T-cell (primary cell): ENCODE measurements around the gene EFTUD2. TPM values are rescaled to one million over a fixed set of nuclear protein-coding genes. Genes with fewer than 3 reads are reported as not detected.

Source experiments
- ATAC-seq, 4 experiments: fragments of 200-7000 bp in 3 of 4; fragments of 150-1000 bp in 1 of 4; cut with Tn5 transposase; replicated peaks in 1 of 4; 1 replicate in 3 of 4; 2 replicates in 1 of 4; pipeline ENCODE4 v1.10.0; 2021; ENCODE audit warnings: moderate library complexity in 3 of 4, mild to moderate bottlenecking in 2 of 4, moderate number of reproducible peaks in 1 of 4
- CTCF ChIA-PET, 2 donors: fragments of 300-600 bp; sonication (Branson Sonifier 250); formaldehyde crosslinking; loops; one replicate each; lab custom pipeline; 2022; ENCODE audit warnings: antibody characterized with exemption in 2 of 2; lab: Charles Lee
- POLR2A ChIA-PET, 2 donors: fragments of 300-600 bp; sonication (Branson Sonifier 250); formaldehyde crosslinking; loops; one replicate each; lab custom pipeline; 2022; ENCODE audit warnings: antibody characterized with exemption in 2 of 2; lab: Charles Lee
- DNase-seq, 35 experiments: peaks; one replicate each; pipeline versions ENCODE4 v3.0.0 to v3.0.0-alpha.2; 2013 to 2023
- H3K27ac ChIP-seq: one replicate; pipeline ENCODE4 v1.5.1; 2013; ENCODE audit warnings: low read length
- H3K27me3 ChIP-seq, 2 experiments: replicated peaks in 1 of 2; 1 replicate in 1 of 2; 2 replicates in 1 of 2; pipeline versions ENCODE4 v1.6.1 to v1.7.0; 2013; ENCODE audit warnings: low read length in 1 of 2, mixed read lengths in 1 of 2; ENCODE audit not compliant: control insufficient read depth in 2 of 2, insufficient read depth in 2 of 2; ENCODE audit errors: extremely low read depth in 1 of 2
- H3K36me3 ChIP-seq, 2 donors: 1 replicate in 1 of 2; 2 replicates in 1 of 2; pipeline versions ENCODE4 v1.6.1 to v1.7.0; 2013; ENCODE audit warnings: low read length in 1 of 2; ENCODE audit not compliant: control insufficient read depth in 2 of 2, insufficient read depth in 1 of 2; ENCODE audit errors: extremely low read depth in 1 of 2
- H3K4me1 ChIP-seq, 2 experiments: 1 replicate in 1 of 2; 2 replicates in 1 of 2; pipeline versions ENCODE4 v1.6.1 to v1.7.0; 2013; ENCODE audit warnings: low read length in 2 of 2, mixed read lengths in 1 of 2; ENCODE audit not compliant: insufficient read depth in 2 of 2, control insufficient read depth in 1 of 2; ENCODE audit errors: extremely low read depth in 1 of 2
- H3K4me3 ChIP-seq, 2 donors: 1 replicate in 1 of 2; 2 replicates in 1 of 2; pipeline versions ENCODE4 v1.5.1 to v1.7.0; 2013; ENCODE audit warnings: mild to moderate bottlenecking in 2 of 2, low read length in 1 of 2, moderate library complexity in 1 of 2; ENCODE audit not compliant: control insufficient read depth in 1 of 2; ENCODE audit errors: extremely low read depth in 1 of 2
- H3K9me3 ChIP-seq: 2 replicates; pipeline ENCODE4 v1.7.0; 2013
- H3K27ac Mint-ChIP-seq, 2 donors: one replicate each; pipeline ENCODE4 v1.8.0; 2020 to 2021; ENCODE audit warnings: mild to moderate bottlenecking in 2 of 2, mixed read lengths in 2 of 2
- H3K27me3 Mint-ChIP-seq, 2 donors: one replicate each; pipeline ENCODE4 v1.8.0; 2021 to 2022; ENCODE audit warnings: mixed read lengths in 2 of 2
- H3K36me3 Mint-ChIP-seq: one replicate; pipeline ENCODE4 v1.8.0; 2021; ENCODE audit warnings: mixed read lengths
- H3K4me1 Mint-ChIP-seq, 3 donors: one replicate each; pipeline ENCODE4 v1.8.0; 2020 to 2022; ENCODE audit warnings: mixed read lengths in 3 of 3, mild to moderate bottlenecking in 1 of 3
- H3K4me3 Mint-ChIP-seq, 3 donors: one replicate each; pipeline ENCODE4 v1.8.0; 2020 to 2022; ENCODE audit warnings: mild to moderate bottlenecking in 3 of 3, mixed read lengths in 3 of 3, moderate library complexity in 3 of 3
- H3K9me3 Mint-ChIP-seq, 3 donors: one replicate each; pipeline ENCODE4 v1.8.0; 2020 to 2022; ENCODE audit warnings: mixed read lengths in 3 of 3
- WGBS: methylation state at CpG from one replicate; pipeline ENCODE4 v1.1.5; 2013; ENCODE audit warnings: missing lambda C conversion rate; ENCODE audit not compliant: insufficient coverage; 5-methylcytosine and 5-hydroxymethylcytosine counted together
- total RNA-seq, 35 experiments: library from RNA in 6 of 35; stranded (reverse) in 6 of 35; fragments of 120-200 nt in 1 of 35; gene quantifications; one replicate each; pipeline versions ENCODE4 v1.2.1 to v1.2.4 and lab custom pipeline; 2013 to 2026

Gene EFTUD2
- total RNA-seq, 5 donors from 2014 or later (not counting 1 experiment from before 2014, with no cell fraction given): 83.1 to 127 (median 96.0) TPM

GRCh38 chr17:44921122-44921882 lies 22.1 kb upstream of the EFTUD2 start:
- Histone ChIP-seq H3K4me3 (no peak overlapping the region), H3K27ac (no peak overlapping the region), H3K36me3 (no peaks in the 10 kb centered on the region), H3K9me3 (no peaks in the 10 kb centered on the region), H3K27me3 (peaks cover 0 to 46% of the 10 kb centered on the region in 2 experiments), H3K4me1 (no peaks in the 10 kb centered on the region)
- 78% methylated on average over 7 of the region's 11 CpGs for WGBS
- Mint-ChIP-seq H3K4me1 (no peaks in the 10 kb centered on the region), H3K4me3 (no peak overlapping the region), H3K27ac (no peak overlapping the region), H3K9me3 (no peaks in the 10 kb centered on the region), H3K27me3 (peaks cover 13 to 31% of the 10 kb centered on the region in 2 donors), H3K36me3 (no peaks in the 10 kb centered on the region)
- CTCF ChIA-PET: interaction anchor here (0.6 to 0.9 kb wide), 4 partner anchors 68 to 632 kb away, joined by 3 to 5 read pairs (median 4); no protein-coding TSS in a partner anchor
- ATAC-seq: no peak
- DNase-seq: no peak
- POLR2A ChIA-PET: no interaction called here

- Histone ChIP-seq H3K4me3 (no peak overlapping the region), H3K9me3 (no peaks in the 10 kb centered on the region), H3K27me3 (peaks cover 0 to 50% of the 10 kb centered on the region in 2 experiments), H3K36me3 (no peaks in the 10 kb centered on the region), H3K27ac (no peak overlapping the region), H3K4me1 (no peaks in the 10 kb centered on the region)
- ChIA-PET CTCF (interaction anchor here (0.7 to 1.0 kb wide), 3 partner anchors 69 to 631 kb away, joined by 3 to 5 read pairs (median 3); no protein-coding TSS in a partner anchor), POLR2A (no interaction called here)
- no peaks in the 10 kb centered on the region for H3K36me3 Mint-ChIP-seq
- H3K4me1 Mint-ChIP-seq: no peaks in the 10 kb centered on the region
- no peak overlapping the region for H3K4me3 Mint-ChIP-seq
- H3K27ac Mint-ChIP-seq: no peak overlapping the region
- peaks cover 13 to 31% of the 10 kb centered on the region in 2 donors for H3K27me3 Mint-ChIP-seq
- no peak for DNase-seq
- no peaks in the 10 kb centered on the region for H3K9me3 Mint-ChIP-seq
- WGBS: 49% methylated on average over 3 of the region's 7 CpGs
- no peak for ATAC-seq
Measured at GRCh38 chr17:44920565-44920940, 21.3 kb upstream of the EFTUD2 start.

GRCh38 chr17:44919885-44920564 lies 20.8 kb upstream of the EFTUD2 start:
- POLR2A ChIA-PET: no interaction called here
- no peaks in the 10 kb centered on the region for H3K36me3 ChIP-seq
- no peak overlapping the region for H3K27ac ChIP-seq
- H3K27me3 ChIP-seq: peaks cover 0 to 54% of the 10 kb centered on the region in 2 experiments
- H3K4me1 ChIP-seq: no peaks in the 10 kb centered on the region
- DNase-seq: peak in 33 of 35 experiments; percentile 19 to 71 (median 39)
- WGBS: 36% methylated on average over 6 of the region's 9 CpGs
- CTCF ChIA-PET: interaction anchor here in 1 of 2 donors (0.9 to 1.0 kb wide), 2 partner anchors 69 to 104 kb away, joined by 3 read pairs; no protein-coding TSS in a partner anchor
- H3K4me3 ChIP-seq: no peak overlapping the region
- no peaks in the 10 kb centered on the region for H3K9me3 ChIP-seq
- Mint-ChIP-seq H3K27me3 (peaks cover 13 to 31% of the 10 kb centered on the region in 2 donors), H3K9me3 (no peaks in the 10 kb centered on the region), H3K36me3 (no peaks in the 10 kb centered on the region), H3K27ac (no peak overlapping the region), H3K4me3 (no peak overlapping the region), H3K4me1 (no peaks in the 10 kb centered on the region)
- ATAC-seq: peak; percentile 79 to 93 (median 88)

DNA sequence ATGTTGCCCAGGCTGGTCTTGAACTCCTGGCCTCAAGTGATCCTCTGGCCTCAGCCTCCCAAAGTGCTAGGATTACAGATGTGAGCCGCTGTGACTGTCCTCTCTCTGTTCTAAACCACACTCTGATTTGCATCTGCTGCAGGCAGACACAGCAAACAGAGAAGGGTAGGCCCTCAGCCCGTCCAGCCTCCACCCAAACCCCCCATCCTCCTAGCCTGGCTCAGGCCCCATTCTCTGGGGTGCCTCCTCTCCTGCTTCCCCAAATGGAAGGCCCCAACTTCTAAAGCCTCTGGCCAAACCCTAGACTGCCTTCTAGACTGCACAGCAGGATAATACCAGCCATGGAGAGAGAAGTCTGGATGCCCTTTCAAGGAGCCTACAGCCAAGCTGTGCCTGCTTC lies 20.2 kb upstream of the EFTUD2 start:
- WGBS: 68% methylated on average over 2 of the region's 2 CpGs
- no peak overlapping the region for H3K27ac ChIP-seq
- H3K9me3 ChIP-seq: no peaks in the 10 kb centered on the region
- H3K4me1 Mint-ChIP-seq: no peaks in the 10 kb centered on the region
- H3K9me3 Mint-ChIP-seq: no peaks in the 10 kb centered on the region
- peaks cover 16 to 36% of the 10 kb centered on the region in 2 donors for H3K27me3 Mint-ChIP-seq
- DNase-seq (no peak), ATAC-seq (no peak)
- H3K36me3 ChIP-seq: no peaks in the 10 kb centered on the region
- no peak overlapping the region for H3K4me3 ChIP-seq
- no peaks in the 10 kb centered on the region for H3K4me1 ChIP-seq
- no peaks in the 10 kb centered on the region for H3K36me3 Mint-ChIP-seq
- no peak overlapping the region for H3K27ac Mint-ChIP-seq
- H3K4me3 Mint-ChIP-seq: no peak overlapping the region
- H3K27me3 ChIP-seq: peaks cover 0 to 60% of the 10 kb centered on the region in 2 experiments
- ChIA-PET CTCF (interaction anchor here in 1 of 2 donors (0.6 kb wide), 1 partner anchor 262 kb away, joined by 3 read pairs; no protein-coding TSS in a partner anchor), POLR2A (no interaction called here)

GRCh38 chr17:44918006-44918405 lies 18.8 kb upstream of the EFTUD2 start:
- POLR2A ChIA-PET: no interaction called here
- H3K27ac Mint-ChIP-seq: no peak overlapping the region

DNA sequence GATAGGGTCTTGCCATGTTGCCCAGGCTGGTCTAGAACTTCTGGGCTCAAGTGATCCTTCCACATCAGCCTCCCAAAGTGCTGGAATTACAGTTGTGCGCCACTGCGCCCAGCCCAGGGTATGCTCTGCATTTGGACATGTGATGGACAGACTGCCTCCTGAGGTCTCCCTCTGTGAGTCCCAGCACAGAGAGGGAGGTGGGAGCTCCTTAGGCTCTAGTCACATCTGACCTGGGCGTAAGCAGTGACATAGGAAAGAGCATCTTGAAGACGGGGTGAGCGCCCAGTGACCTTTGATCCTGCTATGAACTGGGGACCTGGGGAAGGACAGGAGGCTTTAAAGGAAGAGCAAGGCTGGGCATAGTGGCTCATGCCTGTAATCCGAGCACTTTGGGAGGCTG lies 18.2 kb upstream of the EFTUD2 start:
- H3K4me1 ChIP-seq: no peaks in the 10 kb centered on the region
- H3K27me3 Mint-ChIP-seq: peaks cover 26 to 44% of the 10 kb centered on the region in 2 donors
- DNase-seq (no peak), ATAC-seq (no peak)
- CTCF ChIA-PET: interaction anchor here in 1 of 2 donors (0.7 to 0.8 kb wide), 2 partner anchors 14 to 203 kb away, joined by 3 read pairs; no protein-coding TSS in a partner anchor
- H3K9me3 Mint-ChIP-seq: no peaks in the 10 kb centered on the region
- peaks cover under 1 to 68% of the 10 kb centered on the region in 2 experiments for H3K27me3 ChIP-seq
- H3K27ac ChIP-seq: no peak overlapping the region
- no peak overlapping the region for H3K4me3 ChIP-seq
- H3K4me3 Mint-ChIP-seq: no peak overlapping the region
- H3K36me3 Mint-ChIP-seq: no peaks in the 10 kb centered on the region
- H3K4me1 Mint-ChIP-seq: peaks cover under 1 to 6% (median 6%) of the 10 kb centered on the region in 3 donors
- no peaks in the 10 kb centered on the region for H3K36me3 ChIP-seq
- no peak overlapping the region for H3K27ac Mint-ChIP-seq
- POLR2A ChIA-PET: interaction anchor here in 1 of 2 donors (0.6 kb wide), 1 partner anchor 92 kb away, joined by 3 read pairs; no protein-coding TSS in a partner anchor
- H3K9me3 ChIP-seq: no peaks in the 10 kb centered on the region
- 91% methylated on average over 6 of the region's 6 CpGs for WGBS

More at GRCh38 chr17:44918006-44918405, 18.8 kb upstream of the EFTUD2 start:
- Histone ChIP-seq H3K27ac (no peak overlapping the region), H3K36me3 (no peaks in the 10 kb centered on the region), H3K27me3 (peaks cover 0 to 71% of the 10 kb centered on the region in 2 experiments), H3K4me3 (no peak overlapping the region), H3K9me3 (no peaks in the 10 kb centered on the region), H3K4me1 (no peaks in the 10 kb centered on the region)
- Mint-ChIP-seq H3K27me3 (peaks cover 23 to 44% of the 10 kb centered on the region in 2 donors), H3K36me3 (no peaks in the 10 kb centered on the region), H3K4me1 (peaks cover 0 to 6% (median 4%) of the 10 kb centered on the region in 3 donors), H3K4me3 (no peak overlapping the region), H3K9me3 (no peaks in the 10 kb centered on the region)
- ATAC-seq (no peak), DNase-seq (no peak)
- CTCF ChIA-PET: interaction anchor here in 1 of 2 donors (0.7 to 0.8 kb wide), 2 partner anchors 14 to 204 kb away, joined by 3 read pairs; no protein-coding TSS in a partner anchor
- WGBS: 100% methylated on average over 1 of the region's 2 CpGs
